ENCODE results near the gene EEF1G.
"Not testable (repeated sequence)": the region's sequence is repeated elsewhere in the genome, so short reads cannot be mapped to it uniquely, and the experiment has no call there.

GRCh38 chr11:62559626-62560025 lies 14.1 kb downstream of the EEF1G start:
- not testable (repeated sequence) for TF ChIP-seq EZH2phosphoT487 (IDR thresholded peaks at IDR 0.05; ENCODE audit: borderline replicate concordance, low read length); CTCF (conservative IDR thresholded peaks at IDR 0.05; ENCODE audit: low read depth, low read length)
